Lower leg skin (tissue), 4 donors: ENCODE results near the gene EYA2. TPM values are rescaled to one million over a fixed set of nuclear protein-coding genes. Genes with fewer than 3 reads are reported as not detected.

Experiments
- DNase-seq, 2 donors: peaks; one replicate each; pipeline ENCODE4 v3.0.0-alpha.2; 2019; ENCODE audit warnings: low spot score in 2 of 2
- H3K4me3 ChIP-seq: fragments of 200-600 bp; sonication (generic); 2 replicates; pipeline ENCODE4 v1.5.1; 2017; ENCODE audit warnings: mild to moderate bottlenecking, low read depth; ENCODE audit not compliant: poor library complexity, severe bottlenecking
- POLR2A ChIP-seq, 2 donors: fragments of 450-650 bp; IDR thresholded peaks; one replicate each; pipeline ENCODE4 v1.6.1; 2016 to 2017; ENCODE audit warnings: antibody characterized with exemption in 2 of 2, mild to moderate bottlenecking in 1 of 2, moderate library complexity in 1 of 2
- WGBS, 2 donors: methylation state at CpG; one replicate each; pipeline ENCODE4 v1.1.5; 2018; 5-methylcytosine and 5-hydroxymethylcytosine counted together
- intact Hi-C: fragments of 100-400 bp; cut with DNase I; formaldehyde crosslinking; loops from one replicate; pipeline ENCODE4 v1.15.0; 2023; ENCODE audit warnings: low total_unique reads
- total RNA-seq, 4 donors: library from RNA; depleted of rRNA; stranded (reverse); fragments of >200 nt; gene quantifications; one replicate each; pipeline ENCODE4 v1.1.0, GENCODE V29; 2016
- TF ChIP-seq, protein P1 (sequence below), 3 donors: fragments of 450-650 bp; IDR thresholded peaks; one replicate each; pipeline ENCODE4 v1.5.1; 2016; ENCODE audit warnings: antibody characterized with exemption in 3 of 3, mild to moderate bottlenecking in 3 of 3, moderate library complexity in 2 of 3

Gene EYA2
- total RNA-seq, 4 donors from 2014 or later: 0.63 to 6.1 (median 3.3) TPM

GRCh38 chr20:47126709-47127108, 232.1 kb downstream of the EYA2 start:
- TF ChIP-seq POLR2A (IDR thresholded peaks at IDR 0.05): no peak
- TF ChIP-seq, protein P1, sequence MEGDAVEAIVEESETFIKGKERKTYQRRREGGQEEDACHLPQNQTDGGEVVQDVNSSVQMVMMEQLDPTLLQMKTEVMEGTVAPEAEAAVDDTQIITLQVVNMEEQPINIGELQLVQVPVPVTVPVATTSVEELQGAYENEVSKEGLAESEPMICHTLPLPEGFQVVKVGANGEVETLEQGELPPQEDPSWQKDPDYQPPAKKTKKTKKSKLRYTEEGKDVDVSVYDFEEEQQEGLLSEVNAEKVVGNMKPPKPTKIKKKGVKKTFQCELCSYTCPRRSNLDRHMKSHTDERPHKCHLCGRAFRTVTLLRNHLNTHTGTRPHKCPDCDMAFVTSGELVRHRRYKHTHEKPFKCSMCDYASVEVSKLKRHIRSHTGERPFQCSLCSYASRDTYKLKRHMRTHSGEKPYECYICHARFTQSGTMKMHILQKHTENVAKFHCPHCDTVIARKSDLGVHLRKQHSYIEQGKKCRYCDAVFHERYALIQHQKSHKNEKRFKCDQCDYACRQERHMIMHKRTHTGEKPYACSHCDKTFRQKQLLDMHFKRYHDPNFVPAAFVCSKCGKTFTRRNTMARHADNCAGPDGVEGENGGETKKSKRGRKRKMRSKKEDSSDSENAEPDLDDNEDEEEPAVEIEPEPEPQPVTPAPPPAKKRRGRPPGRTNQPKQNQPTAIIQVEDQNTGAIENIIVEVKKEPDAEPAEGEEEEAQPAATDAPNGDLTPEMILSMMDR (IDR thresholded peaks at IDR 0.05): no peak
- WGBS, 2 donors: 60 to 64% methylated on average over 5 of the region's 5 CpGs
- no peak overlapping the region for H3K4me3 ChIP-seq
- intact Hi-C loops: no loop called here
- DNase-seq: no peak

GRCh38 chr20:47127546-47127945, 232.9 kb downstream of the EYA2 start:
- intact Hi-C loops: no loop called here

GRCh38 chr20:47127999-47128398, 233.4 kb downstream of the EYA2 start:
- WGBS, 2 donors: 37 to 57% methylated on average over 6 of the region's 6 CpGs
- intact Hi-C loops: no loop called here

More at GRCh38 chr20:47127546-47127945, 232.9 kb downstream of the EYA2 start:
- no peak for DNase-seq
- WGBS, 2 donors: 91% methylated on average over 5 of the region's 5 CpGs
- no peak overlapping the region for H3K4me3 ChIP-seq
- TF ChIP-seq, protein P1 (IDR thresholded peaks at IDR 0.05): no peak
- no peak for TF ChIP-seq POLR2A (IDR thresholded peaks at IDR 0.05)

DNA sequence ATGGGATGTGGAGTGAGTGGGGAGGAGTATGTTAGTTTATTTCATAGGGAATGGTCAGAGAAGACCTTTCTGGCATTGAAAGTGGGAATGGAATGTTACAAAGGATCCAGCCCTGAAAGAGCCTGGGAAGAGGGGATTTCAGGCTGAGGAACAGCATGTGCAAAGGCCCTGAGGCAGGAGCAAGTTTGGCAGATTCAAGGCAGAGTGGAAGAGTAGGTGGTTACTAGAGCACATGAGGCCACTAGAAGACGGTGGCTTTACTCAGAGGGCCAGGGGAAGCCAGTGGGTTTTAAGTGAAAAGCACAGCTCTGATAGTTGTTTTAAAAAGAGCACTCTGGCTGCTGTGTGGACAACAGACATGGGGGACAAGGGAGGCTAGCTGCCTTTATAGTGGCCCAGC, 234.7 kb downstream of the EYA2 start:
- no peak for TF ChIP-seq POLR2A (IDR thresholded peaks at IDR 0.05)
- TF ChIP-seq, protein P1 (IDR thresholded peaks at IDR 0.05): no peak
- 86 to 95% methylated on average over 1 of the region's 1 CpG for WGBS, 2 donors
- no peak for DNase-seq
- intact Hi-C loops: no loop called here
- H3K4me3 ChIP-seq: no peak overlapping the region

More at GRCh38 chr20:47127999-47128398, 233.4 kb downstream of the EYA2 start:
- no peak for TF ChIP-seq POLR2A (IDR thresholded peaks at IDR 0.05)
- TF ChIP-seq, protein P1 (IDR thresholded peaks at IDR 0.05): no peak
- DNase-seq: no peak
- no peak overlapping the region for H3K4me3 ChIP-seq

DNA sequence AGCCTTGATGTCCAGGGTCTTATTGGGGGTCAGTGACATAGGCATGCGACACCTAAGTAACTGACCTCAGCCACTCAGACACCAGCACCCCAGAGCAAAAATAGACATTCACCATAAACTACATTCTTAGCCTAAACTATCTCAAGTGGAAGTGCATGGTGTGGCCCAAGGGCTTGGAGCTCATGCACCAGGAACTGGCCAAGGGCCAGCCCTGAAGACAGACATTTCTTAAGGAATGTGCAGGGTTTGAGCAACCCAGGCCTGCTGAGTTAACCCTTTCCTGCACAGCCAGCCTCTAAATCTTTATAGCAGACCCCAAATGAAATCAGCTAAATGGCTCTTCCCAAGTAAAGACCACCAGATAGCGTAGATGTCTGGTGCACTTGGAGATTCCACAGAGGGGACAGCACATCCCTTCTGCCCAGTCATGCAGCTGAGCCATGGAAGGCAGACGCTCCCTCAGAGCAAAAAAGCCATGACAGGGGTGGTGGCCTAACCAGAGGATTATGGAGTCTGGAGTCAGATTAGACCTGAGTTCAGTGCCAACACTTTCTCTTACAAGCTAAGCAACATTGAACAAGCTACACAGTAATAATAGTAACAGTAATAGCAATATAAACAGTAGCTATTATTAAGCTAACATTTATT, 239.3 kb downstream of the EYA2 start:
- DNase-seq: no peak
- no peak for TF ChIP-seq POLR2A (IDR thresholded peaks at IDR 0.05)
- TF ChIP-seq, protein P1 (IDR thresholded peaks at IDR 0.05): no peak
- intact Hi-C loops: no loop called here
- no peak overlapping the region for H3K4me3 ChIP-seq
- WGBS, 2 donors: 87 to 89% methylated on average over 3 of the region's 3 CpGs

DNA sequence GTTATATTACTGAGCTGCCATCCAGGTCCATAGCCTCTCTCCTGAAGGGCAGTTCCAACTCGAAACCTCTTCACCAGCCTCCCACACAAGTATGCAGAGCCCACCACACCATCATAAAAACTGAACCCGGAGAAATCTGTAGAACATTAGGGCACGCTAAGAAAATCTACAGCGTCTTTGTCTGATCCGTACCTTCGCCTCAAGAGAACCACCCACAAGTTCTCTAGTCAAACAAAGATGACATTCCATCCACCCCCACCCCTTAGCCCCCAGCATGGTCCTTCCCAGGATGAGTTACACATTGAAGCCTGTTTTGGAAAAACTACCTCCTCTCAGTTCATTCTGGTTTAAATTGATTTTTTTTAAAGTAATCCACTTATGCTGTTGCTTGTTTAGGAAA, 242.1 kb downstream of the EYA2 start:
- TF ChIP-seq, protein P1 (IDR thresholded peaks at IDR 0.05): no peak
- no peak for TF ChIP-seq POLR2A (IDR thresholded peaks at IDR 0.05)
- WGBS, 2 donors: 70 to 75% methylated on average over 6 of the region's 6 CpGs
- H3K4me3 ChIP-seq: no peak overlapping the region
- DNase-seq: no peak
- intact Hi-C loops: no loop called here
